GM19324 (cell line): ENCODE data around the gene SLC1A4.

Experiments used
- ATAC-seq: cut with Tn5 transposase; IDR thresholded peaks from one replicate; pipeline ENCODE4 v1.9.1; 2021; ENCODE audit warnings: mild to moderate bottlenecking, moderate library complexity; ENCODE audit not compliant: unreplicated experiment, low FRiP score

Gene SLC1A4

GRCh38 chr2:64989126-64989981, at the start of gene SLC1A4:
SLC1A4 (plus strand) TSS chr2:64989399; CDS start chr2:64989644, 245 bp downstream.
- ATAC-seq: peak; percentile 78

- no peak for ATAC-seq
These were observed 48.1 kb upstream of the SLC1A4 start for GRCh38 chr2:64941143-64941542.

- ATAC-seq: no peak
These were observed 47.4 kb upstream of the SLC1A4 start for GRCh38 chr2:64941801-64942200.

GRCh38 chr2:64942693-64943092, 46.5 kb upstream of the SLC1A4 start:
- ATAC-seq: no peak

- ATAC-seq: no peak
These were observed 45.6 kb upstream of the SLC1A4 start for GRCh38 chr2:64943387-64944150.

GRCh38 chr2:64944484-64944883, 44.7 kb upstream of the SLC1A4 start:
- ATAC-seq: no peak

GRCh38 chr2:64945973-64946768, 43.0 kb upstream of the SLC1A4 start:
- ATAC-seq: peak; percentile 85

- ATAC-seq: no peak
These were observed 42.4 kb upstream of the SLC1A4 start for GRCh38 chr2:64946769-64947247.

- ATAC-seq: no peak
These were observed 41.3 kb upstream of the SLC1A4 start for GRCh38 chr2:64947885-64948284.

GRCh38 chr2:64950226-64951160, 38.7 kb upstream of the SLC1A4 start:
- no peak for ATAC-seq

GRCh38 chr2:64951306-64951953, 37.8 kb upstream of the SLC1A4 start:
- no peak for ATAC-seq

- ATAC-seq: no peak
These were observed 37.1 kb upstream of the SLC1A4 start for GRCh38 chr2:64952096-64952495.

GRCh38 chr2:64952511-64953482, 36.4 kb upstream of the SLC1A4 start:
- ATAC-seq: no peak

GRCh38 chr2:64955467-64955866, 33.7 kb upstream of the SLC1A4 start:
- no peak for ATAC-seq

GRCh38 chr2:64957109-64957903, 31.9 kb upstream of the SLC1A4 start:
- no peak for ATAC-seq

GRCh38 chr2:64958556-64958955, 30.6 kb upstream of the SLC1A4 start:
- no peak for ATAC-seq

GRCh38 chr2:64960819-64961218, 28.4 kb upstream of the SLC1A4 start:
- ATAC-seq: no peak
